Measurements from ENCODE around the gene LPP.

- TF ChIP-seq CTCF (IDR thresholded peaks at IDR 0.05) (no peak), POLR2A (IDR thresholded peaks at IDR 0.05) (no peak), EP300 (IDR thresholded peaks at IDR 0.05) (no peak)
Measured at GRCh38 chr3:188404124-188404523, 250.2 kb downstream of the LPP start.

Measured in tibial nerve (tissue), 4 donors.